GM12878 (cell line): ENCODE data around the gene DIS3L2. TPM values are rescaled to one million over a fixed set of nuclear protein-coding genes. Genes with fewer than 3 reads are reported as not detected.

ENCODE experiments used
- ATAC-seq: fragments of 200-7000 bp; cut with Tn5 transposase; 3 replicates; pipeline ENCODE4 v1.9.1; 2020; ENCODE audit warnings: mild to moderate bottlenecking, moderate library complexity
- BruUV-seq: library from RNA; stranded (reverse); fragments of 400-500 nt; replicated peaks from 2 replicates; lab custom pipeline; 2021; lab: Mats Ljungman, UMichigan
- CTCF ChIA-PET: fragments of 300-600 bp; sonication (Branson Sonifier 250); formaldehyde crosslinking; extraction: SDS; loops from one replicate; lab custom pipeline; 2021; ENCODE audit warnings: inconsistent platforms; lab: Yijun Ruan, JAX
- POLR2A ChIA-PET: fragments of 350-600 bp; formaldehyde crosslinking; extraction: SDS; loops from one replicate; lab custom pipeline; 2021; ENCODE audit warnings: inconsistent platforms; lab: Charles Lee
- RAD21 ChIA-PET: fragments of 300-600 bp; sonication (Branson Sonifier 250); formaldehyde crosslinking; loops from one replicate; lab custom pipeline; 2023; ENCODE audit warnings: antibody characterized with exemption; ENCODE audit not compliant: unreplicated experiment; lab: Charles Lee
- SMC1A ChIA-PET: fragments of 300-600 bp; sonication (Branson Sonifier 250); formaldehyde crosslinking; loops from one replicate; lab custom pipeline; 2023; ENCODE audit not compliant: unreplicated experiment, uncharacterized antibody; lab: Charles Lee
- DNase-seq: peaks from one replicate; pipeline ENCODE4 v3.0.0-alpha.2; 2011; ENCODE audit warnings: low read depth, low spot score
- FAIRE-seq: peaks from 3 replicates; lab custom pipeline; 2011; peaks lifted over from hg19 to GRCh38; lab: Jason Lieb, UNC
- H2AFZ ChIP-seq: 2 replicates; pipeline ENCODE4 v1.6.0; 2011; ENCODE audit warnings: low read depth, low read length, control low read depth; ENCODE audit not compliant: control insufficient read depth
- H3K27ac ChIP-seq: 2 replicates; pipeline ENCODE4 v1.5.1; 2011; ENCODE audit warnings: control low read depth; ENCODE audit not compliant: control insufficient read depth, insufficient read depth
- H3K27me3 ChIP-seq, 2 experiments: replicated peaks in 1 of 2; 2 replicates each; pipeline versions ENCODE4 v1.6.0 to v1.6.1; 2011; ENCODE audit warnings: low read length in 1 of 2; ENCODE audit not compliant: control insufficient read depth in 2 of 2, insufficient read depth in 2 of 2
- H3K36me3 ChIP-seq, 2 experiments: 2 replicates each; pipeline ENCODE4 v1.5.1; 2011; ENCODE audit warnings: low read length in 1 of 2; ENCODE audit not compliant: control insufficient read depth in 2 of 2, insufficient read depth in 2 of 2
- H3K4me1 ChIP-seq: 2 replicates; pipeline ENCODE4 v1.6.1; 2011; ENCODE audit warnings: mild to moderate bottlenecking, low read length, moderate library complexity, mixed read lengths; ENCODE audit not compliant: control insufficient read depth, insufficient read depth
- H3K4me2 ChIP-seq: 2 replicates; pipeline ENCODE4 v1.6.0; 2011; ENCODE audit warnings: control low read depth; ENCODE audit not compliant: control insufficient read depth, insufficient read depth
- H3K4me3 ChIP-seq: fragments of 200-600 bp; sonication (generic); 2 replicates; pipeline ENCODE4 v1.5.1; 2016
- H3K79me2 ChIP-seq: 2 replicates; pipeline ENCODE4 v1.6.0; 2011; ENCODE audit warnings: low read length; ENCODE audit not compliant: control insufficient read depth, insufficient read depth
- H3K9ac ChIP-seq: 2 replicates; pipeline ENCODE4 v1.8.0; 2011; ENCODE audit warnings: low read length, control low read depth, mixed read lengths; ENCODE audit not compliant: control insufficient read depth, insufficient read depth
- H3K9me3 ChIP-seq: replicated peaks from 3 replicates; pipeline ENCODE4 v1.5.1; 2011; ENCODE audit warnings: mild to moderate bottlenecking, low read length; ENCODE audit not compliant: control insufficient read depth, insufficient read depth
- H4K20me1 ChIP-seq: 2 replicates; pipeline ENCODE4 v1.6.0; 2011; ENCODE audit not compliant: control insufficient read depth, insufficient read depth
- JUNB ChIP-seq: IDR thresholded peaks from 2 replicates; pipeline ENCODE4 v1.6.1; 2016; ENCODE audit warnings: antibody characterized with exemption, mild to moderate bottlenecking
- RCOR1 ChIP-seq: conservative IDR thresholded peaks from 2 replicates; pipeline ENCODE4 v1.6.1; 2012; ENCODE audit warnings: low read depth, low read length, improper control_type of control experiment
- WGBS: methylation state at CpG from one replicate; pipeline ENCODE4 v1.1.6; 2016; ENCODE audit warnings: low lambda C conversion rate; ENCODE audit not compliant: insufficient replicate concordance, insufficient coverage; ENCODE audit errors: missing lambda C conversion rate; 5-methylcytosine and 5-hydroxymethylcytosine counted together
- in situ Hi-C: fragments of 300-500 bp; cut with MboI; formaldehyde crosslinking; loops from 9 replicates; pipeline ENCODE4 v1.14.3; 2018; ENCODE audit warnings: mixed read lengths
- intact Hi-C: fragments of 100-400 bp; cut with micrococcal nuclease; formaldehyde crosslinking; loops from one replicate; pipeline ENCODE4 v1.14.2; 2022; ENCODE audit not compliant: unreplicated experiment
- polyA plus RNA-seq, 11 experiments: library from polyadenylated mRNA; depleted of rRNA in 4 of 11; unstranded in 6 of 11; stranded (reverse) in 5 of 11; fragments of >200 nt; fragmentation: Nextera tagmentation in 4 of 11; fragmentation: Illumina TruSeq in 1 of 11; extraction: Ambion mirVana in 4 of 11; extraction: Trizol in 1 of 11; gene quantifications; 1 replicate in 1 of 11; 2 replicates in 10 of 11; pipeline versions ENCODE4 v1.2.1 to v1.2.3, GENCODE V29; 2011 to 2016; ENCODE audit warnings: inconsistent platforms in 2 of 11, missing spikeins in 2 of 11, low read depth in 1 of 11
- total RNA-seq, 4 experiments: library from RNA; depleted of rRNA in 3 of 4; stranded (reverse); fragments of >200 nt in 3 of 4; fragmentation: Illumina TruSeq in 1 of 4; extraction: Trizol in 1 of 4; gene quantifications; 2 replicates each; pipeline versions ENCODE4 v1.2.1 to v1.2.3, GENCODE V29; 2013 to 2021

Gene DIS3L2
- total and polyA plus RNA-seq, 10 of the 15 experiments (the other 5 are each of a cell fraction or from before 2014, with no cell fraction given), result 3.5 to 27.1 (median 16.0) TPM

- no peak overlapping the region for H3K4me3 ChIP-seq
- FAIRE-seq (no peak), ATAC-seq (no peak), DNase-seq (no peak)
- WGBS, result 65% methylated on average over 12 of the region's 12 CpGs
- H4K20me1 ChIP-seq, result no peaks in the 10 kb centered on the region
- H3K79me2 ChIP-seq, result no peaks in the 10 kb centered on the region
- SMC1A ChIA-PET, result no interaction called here
- no peak overlapping the region for H2AFZ ChIP-seq
- H3K4me1 ChIP-seq, result no peaks in the 10 kb centered on the region
- H3K27me3 ChIP-seq, result peaks cover 0 to 2% of the 10 kb centered on the region in 2 experiments; a peak in 2 of 4 replicates
- RAD21 ChIA-PET, result no interaction called here
- H3K9ac ChIP-seq, result no peak overlapping the region
- no peak for TF ChIP-seq JUNB
- BruUV-seq, result no TSS peak
- no peaks in the 10 kb centered on the region for H3K9me3 ChIP-seq
- no peak overlapping the region for H3K27ac ChIP-seq
- in situ Hi-C loops, result no loop called here
- no peak overlapping the region for H3K4me2 ChIP-seq
- no peaks in the 10 kb centered on the region for H3K36me3 ChIP-seq
- intact Hi-C loops, result no loop called here
- CTCF ChIA-PET, result no interaction called here
- POLR2A ChIA-PET, result interaction anchor here (0.6 kb wide), 1 partner anchor 31 kb away, joined by 3 read pairs; no protein-coding TSS in a partner anchor
Observed at GRCh38 chr2:231941673-231942072, 19.8 kb upstream of the DIS3L2 start.

GRCh38 chr2:231942180-231942579, 19.3 kb upstream of the DIS3L2 start:
- Histone ChIP-seq H3K27ac (no peak overlapping the region), H3K27me3 (peaks cover 0 to 2% of the 10 kb centered on the region in 2 experiments; a peak in 2 of 4 replicates), H3K4me2 (no peak overlapping the region), H3K9ac (no peak overlapping the region), H4K20me1 (no peaks in the 10 kb centered on the region), H3K4me1 (no peaks in the 10 kb centered on the region), H3K4me3 (no peak overlapping the region), H3K79me2 (no peaks in the 10 kb centered on the region), H3K36me3 (no peaks in the 10 kb centered on the region), H3K9me3 (no peaks in the 10 kb centered on the region), H2AFZ (no peak overlapping the region)
- in situ Hi-C loops, result no loop called here
- DNase-seq, result no peak
- TF ChIP-seq RCOR1, result no peak
- ATAC-seq, result no peak
- no peak for FAIRE-seq
- ChIA-PET POLR2A (no interaction called here), CTCF (no interaction called here), RAD21 (no interaction called here), SMC1A (no interaction called here)
- intact Hi-C loops, result no loop called here
- 46% methylated on average over 6 of the region's 6 CpGs for WGBS
- BruUV-seq, result no TSS peak
